ENCODE results near the gene SLC7A9.

DNA sequence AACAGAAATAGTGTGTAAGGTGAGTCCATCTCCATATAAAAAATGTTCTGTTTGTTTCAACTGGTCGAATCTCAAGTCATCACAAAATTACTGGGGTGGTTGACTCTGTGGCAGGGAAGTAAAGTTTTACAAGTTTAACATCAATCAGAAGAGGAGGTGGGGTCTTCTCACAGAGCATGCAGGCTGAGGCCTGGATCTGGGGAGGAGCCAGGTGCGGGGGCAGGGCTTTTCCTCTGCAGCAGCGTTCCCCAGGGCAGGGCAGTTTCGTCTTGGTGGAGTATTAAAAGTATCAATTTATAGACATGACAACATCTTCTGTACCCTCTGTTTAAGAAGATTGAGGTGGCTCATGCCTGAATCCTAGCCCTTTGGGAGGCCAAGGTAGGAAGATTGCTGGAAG lies 68.8 kb downstream of the SLC7A9 start:
- no peak for TF ChIP-seq POLR2AphosphoS5 (IDR thresholded peaks at IDR 0.05)
- TF ChIP-seq, protein P1, sequence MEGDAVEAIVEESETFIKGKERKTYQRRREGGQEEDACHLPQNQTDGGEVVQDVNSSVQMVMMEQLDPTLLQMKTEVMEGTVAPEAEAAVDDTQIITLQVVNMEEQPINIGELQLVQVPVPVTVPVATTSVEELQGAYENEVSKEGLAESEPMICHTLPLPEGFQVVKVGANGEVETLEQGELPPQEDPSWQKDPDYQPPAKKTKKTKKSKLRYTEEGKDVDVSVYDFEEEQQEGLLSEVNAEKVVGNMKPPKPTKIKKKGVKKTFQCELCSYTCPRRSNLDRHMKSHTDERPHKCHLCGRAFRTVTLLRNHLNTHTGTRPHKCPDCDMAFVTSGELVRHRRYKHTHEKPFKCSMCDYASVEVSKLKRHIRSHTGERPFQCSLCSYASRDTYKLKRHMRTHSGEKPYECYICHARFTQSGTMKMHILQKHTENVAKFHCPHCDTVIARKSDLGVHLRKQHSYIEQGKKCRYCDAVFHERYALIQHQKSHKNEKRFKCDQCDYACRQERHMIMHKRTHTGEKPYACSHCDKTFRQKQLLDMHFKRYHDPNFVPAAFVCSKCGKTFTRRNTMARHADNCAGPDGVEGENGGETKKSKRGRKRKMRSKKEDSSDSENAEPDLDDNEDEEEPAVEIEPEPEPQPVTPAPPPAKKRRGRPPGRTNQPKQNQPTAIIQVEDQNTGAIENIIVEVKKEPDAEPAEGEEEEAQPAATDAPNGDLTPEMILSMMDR (IDR thresholded peaks at IDR 0.05; ENCODE audit: poor library complexity, severe bottlenecking): no peak
- TF ChIP-seq MXI1 (conservative IDR thresholded peaks at IDR 0.05; ENCODE audit: poor library complexity, severe bottlenecking): no peak
- TF ChIP-seq, protein P2, sequence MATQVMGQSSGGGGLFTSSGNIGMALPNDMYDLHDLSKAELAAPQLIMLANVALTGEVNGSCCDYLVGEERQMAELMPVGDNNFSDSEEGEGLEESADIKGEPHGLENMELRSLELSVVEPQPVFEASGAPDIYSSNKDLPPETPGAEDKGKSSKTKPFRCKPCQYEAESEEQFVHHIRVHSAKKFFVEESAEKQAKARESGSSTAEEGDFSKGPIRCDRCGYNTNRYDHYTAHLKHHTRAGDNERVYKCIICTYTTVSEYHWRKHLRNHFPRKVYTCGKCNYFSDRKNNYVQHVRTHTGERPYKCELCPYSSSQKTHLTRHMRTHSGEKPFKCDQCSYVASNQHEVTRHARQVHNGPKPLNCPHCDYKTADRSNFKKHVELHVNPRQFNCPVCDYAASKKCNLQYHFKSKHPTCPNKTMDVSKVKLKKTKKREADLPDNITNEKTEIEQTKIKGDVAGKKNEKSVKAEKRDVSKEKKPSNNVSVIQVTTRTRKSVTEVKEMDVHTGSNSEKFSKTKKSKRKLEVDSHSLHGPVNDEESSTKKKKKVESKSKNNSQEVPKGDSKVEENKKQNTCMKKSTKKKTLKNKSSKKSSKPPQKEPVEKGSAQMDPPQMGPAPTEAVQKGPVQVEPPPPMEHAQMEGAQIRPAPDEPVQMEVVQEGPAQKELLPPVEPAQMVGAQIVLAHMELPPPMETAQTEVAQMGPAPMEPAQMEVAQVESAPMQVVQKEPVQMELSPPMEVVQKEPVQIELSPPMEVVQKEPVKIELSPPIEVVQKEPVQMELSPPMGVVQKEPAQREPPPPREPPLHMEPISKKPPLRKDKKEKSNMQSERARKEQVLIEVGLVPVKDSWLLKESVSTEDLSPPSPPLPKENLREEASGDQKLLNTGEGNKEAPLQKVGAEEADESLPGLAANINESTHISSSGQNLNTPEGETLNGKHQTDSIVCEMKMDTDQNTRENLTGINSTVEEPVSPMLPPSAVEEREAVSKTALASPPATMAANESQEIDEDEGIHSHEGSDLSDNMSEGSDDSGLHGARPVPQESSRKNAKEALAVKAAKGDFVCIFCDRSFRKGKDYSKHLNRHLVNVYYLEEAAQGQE (IDR thresholded peaks at IDR 0.05; ENCODE audit: borderline replicate concordance): no peak
- no peak for TF ChIP-seq RAD21 (conservative IDR thresholded peaks at IDR 0.05)
- no peak for TF ChIP-seq EP300 (conservative IDR thresholded peaks at IDR 0.05; ENCODE audit: poor library complexity, severe bottlenecking)
- TF ChIP-seq TAF1 (IDR thresholded peaks at IDR 0.05; ENCODE audit: low read depth): no peak
- no peak for TF ChIP-seq EZH2 (IDR thresholded peaks at IDR 0.05; ENCODE audit: borderline replicate concordance, insufficient read depth, low read length, poor library complexity, severe bottlenecking)
- no peak for TF ChIP-seq SMC3 (conservative IDR thresholded peaks at IDR 0.05; ENCODE audit: poor library complexity)

All from neural cell (in vitro differentiated cells).